Vagina (tissue), 2 donors: ENCODE results near the gene GRIK4.

Experiments used
- POLR2A ChIP-seq, 2 donors: fragments of 450-650 bp; IDR thresholded peaks; one replicate each; pipeline ENCODE4 v1.6.1; 2017; ENCODE audit warnings: antibody characterized with exemption in 2 of 2, mild to moderate bottlenecking in 2 of 2, moderate library complexity in 2 of 2
- TF ChIP-seq, protein P1 (sequence below), 3 experiments: fragments of 450-650 bp in 2 of 3; fragments of 200-600 bp in 1 of 3; sonication (generic) in 1 of 3; IDR thresholded peaks; one replicate each; pipeline ENCODE4 v1.5.1; 2017 to 2019; ENCODE audit warnings: antibody characterized with exemption in 3 of 3, mild to moderate bottlenecking in 2 of 3, moderate library complexity in 2 of 3

DNA sequence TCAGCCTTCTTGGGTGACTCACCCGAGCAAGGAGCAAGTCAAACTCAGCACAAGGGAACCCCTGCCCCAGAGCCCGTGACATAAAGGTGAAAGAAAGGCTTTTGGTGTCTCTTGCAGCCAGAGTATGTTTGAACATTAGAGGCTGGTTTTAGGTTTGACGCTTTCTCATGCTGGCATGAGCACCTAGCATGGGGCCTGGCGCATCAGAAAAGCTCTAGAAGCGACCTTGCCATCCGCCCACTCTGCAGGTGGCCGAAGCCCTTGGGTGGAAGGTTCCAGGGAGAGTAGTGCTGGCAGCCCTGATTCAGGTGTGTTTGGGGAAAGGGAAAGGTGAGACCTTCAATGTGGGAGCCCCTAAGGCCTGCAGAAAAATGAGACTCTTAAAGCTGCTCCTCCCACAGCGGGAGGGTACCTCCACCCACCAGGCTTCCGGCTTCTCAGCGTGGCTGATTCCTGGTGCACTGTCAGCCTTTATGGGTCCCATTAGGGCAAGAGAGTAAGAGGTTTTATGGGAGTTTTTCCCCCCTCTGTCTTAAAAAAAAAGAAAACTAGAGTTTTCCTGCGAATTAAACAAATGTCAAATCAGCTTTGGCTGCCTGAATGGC, 88.4 kb downstream of the GRIK4 start:
- TF ChIP-seq, protein P1, sequence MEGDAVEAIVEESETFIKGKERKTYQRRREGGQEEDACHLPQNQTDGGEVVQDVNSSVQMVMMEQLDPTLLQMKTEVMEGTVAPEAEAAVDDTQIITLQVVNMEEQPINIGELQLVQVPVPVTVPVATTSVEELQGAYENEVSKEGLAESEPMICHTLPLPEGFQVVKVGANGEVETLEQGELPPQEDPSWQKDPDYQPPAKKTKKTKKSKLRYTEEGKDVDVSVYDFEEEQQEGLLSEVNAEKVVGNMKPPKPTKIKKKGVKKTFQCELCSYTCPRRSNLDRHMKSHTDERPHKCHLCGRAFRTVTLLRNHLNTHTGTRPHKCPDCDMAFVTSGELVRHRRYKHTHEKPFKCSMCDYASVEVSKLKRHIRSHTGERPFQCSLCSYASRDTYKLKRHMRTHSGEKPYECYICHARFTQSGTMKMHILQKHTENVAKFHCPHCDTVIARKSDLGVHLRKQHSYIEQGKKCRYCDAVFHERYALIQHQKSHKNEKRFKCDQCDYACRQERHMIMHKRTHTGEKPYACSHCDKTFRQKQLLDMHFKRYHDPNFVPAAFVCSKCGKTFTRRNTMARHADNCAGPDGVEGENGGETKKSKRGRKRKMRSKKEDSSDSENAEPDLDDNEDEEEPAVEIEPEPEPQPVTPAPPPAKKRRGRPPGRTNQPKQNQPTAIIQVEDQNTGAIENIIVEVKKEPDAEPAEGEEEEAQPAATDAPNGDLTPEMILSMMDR (IDR thresholded peaks at IDR 0.05): no peak
- TF ChIP-seq POLR2A (IDR thresholded peaks at IDR 0.05): no peak
